ENCODE measurements around the gene OGDHL. TPM values are rescaled to one million over a fixed set of nuclear protein-coding genes. Genes with fewer than 3 reads are reported as not detected.
"Not testable (repeated sequence)": the region's sequence is repeated elsewhere in the genome, so short reads cannot be mapped to it uniquely, and the experiment has no call there.

OGDHL gene
- total RNA-seq, 1 donor from 2014 or later = 7.5 TPM

- TF ChIP-seq, protein P1, sequence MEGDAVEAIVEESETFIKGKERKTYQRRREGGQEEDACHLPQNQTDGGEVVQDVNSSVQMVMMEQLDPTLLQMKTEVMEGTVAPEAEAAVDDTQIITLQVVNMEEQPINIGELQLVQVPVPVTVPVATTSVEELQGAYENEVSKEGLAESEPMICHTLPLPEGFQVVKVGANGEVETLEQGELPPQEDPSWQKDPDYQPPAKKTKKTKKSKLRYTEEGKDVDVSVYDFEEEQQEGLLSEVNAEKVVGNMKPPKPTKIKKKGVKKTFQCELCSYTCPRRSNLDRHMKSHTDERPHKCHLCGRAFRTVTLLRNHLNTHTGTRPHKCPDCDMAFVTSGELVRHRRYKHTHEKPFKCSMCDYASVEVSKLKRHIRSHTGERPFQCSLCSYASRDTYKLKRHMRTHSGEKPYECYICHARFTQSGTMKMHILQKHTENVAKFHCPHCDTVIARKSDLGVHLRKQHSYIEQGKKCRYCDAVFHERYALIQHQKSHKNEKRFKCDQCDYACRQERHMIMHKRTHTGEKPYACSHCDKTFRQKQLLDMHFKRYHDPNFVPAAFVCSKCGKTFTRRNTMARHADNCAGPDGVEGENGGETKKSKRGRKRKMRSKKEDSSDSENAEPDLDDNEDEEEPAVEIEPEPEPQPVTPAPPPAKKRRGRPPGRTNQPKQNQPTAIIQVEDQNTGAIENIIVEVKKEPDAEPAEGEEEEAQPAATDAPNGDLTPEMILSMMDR (IDR thresholded peaks at IDR 0.05; ENCODE audit: unreplicated experiment) = no peak
- no peak overlapping the region for H3K4me3 Mint-ChIP-seq (ENCODE audit: unreplicated experiment)
- no peaks in the 10 kb centered on the region for H3K9me3 Mint-ChIP-seq (ENCODE audit: unreplicated experiment)
- no peak overlapping the region for H3K27ac Mint-ChIP-seq (ENCODE audit: unreplicated experiment)
- peaks cover 3% of the 10 kb centered on the region for H3K4me1 Mint-ChIP-seq (ENCODE audit: unreplicated experiment)
- no peak for DNase-seq (ENCODE audit: low spot score)
- H3K27me3 Mint-ChIP-seq (ENCODE audit: unreplicated experiment) = peaks cover 11% of the 10 kb centered on the region
- no peaks in the 10 kb centered on the region for H3K36me3 Mint-ChIP-seq (ENCODE audit: low read depth, unreplicated experiment)
Observed at GRCh38 chr10:49759787-49760551, 2.2 kb downstream of the OGDHL start.

DNA sequence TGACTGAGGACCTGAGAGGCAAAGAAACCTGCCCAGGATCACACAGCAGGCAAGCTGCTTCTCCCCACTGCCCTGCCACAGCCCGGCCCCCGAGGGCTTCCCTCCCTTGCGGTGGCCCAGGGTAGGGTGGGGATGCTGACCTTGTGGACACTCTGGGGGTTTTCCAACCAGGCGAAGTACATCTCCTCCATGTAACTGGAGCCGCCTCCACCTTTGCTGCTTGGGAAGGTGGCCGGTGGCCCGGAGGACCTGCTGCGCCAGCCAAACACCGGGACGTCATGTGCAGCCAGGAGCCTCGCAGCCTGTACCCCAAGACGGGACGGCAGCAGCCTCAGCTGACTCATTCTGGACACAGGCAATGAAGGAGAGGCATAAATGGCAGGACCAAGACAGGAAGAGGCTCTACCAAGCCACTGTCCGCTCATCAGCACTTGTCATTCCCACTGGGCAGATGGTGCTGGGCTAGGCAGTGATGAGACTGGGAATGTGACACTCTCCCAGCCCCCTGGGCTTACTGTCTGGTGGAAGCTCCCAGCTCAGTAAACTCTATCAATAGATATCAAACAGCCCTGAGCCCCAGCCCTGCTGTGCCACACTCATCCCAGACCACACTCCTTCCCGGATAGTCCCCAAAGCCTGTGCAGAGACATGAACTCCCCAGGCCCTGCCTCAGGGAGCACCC, 3.7 kb downstream of the OGDHL start:
- Mint-ChIP-seq H3K27me3 (ENCODE audit: unreplicated experiment) (peaks cover 8% of the 10 kb centered on the region), H3K27ac (ENCODE audit: unreplicated experiment) (no peak overlapping the region), H3K9me3 (ENCODE audit: unreplicated experiment) (no peaks in the 10 kb centered on the region), H3K4me1 (ENCODE audit: unreplicated experiment) (peaks cover 3% of the 10 kb centered on the region), H3K4me3 (ENCODE audit: unreplicated experiment) (no peak overlapping the region), H3K36me3 (ENCODE audit: low read depth, unreplicated experiment) (no peaks in the 10 kb centered on the region)
- TF ChIP-seq, protein P1 (IDR thresholded peaks at IDR 0.05; ENCODE audit: unreplicated experiment) = no peak
- no peak for DNase-seq (ENCODE audit: low spot score)

- Mint-ChIP-seq H3K36me3 (ENCODE audit: low read depth, unreplicated experiment) (no peaks in the 10 kb centered on the region), H3K4me1 (ENCODE audit: unreplicated experiment) (peaks cover under 1% of the 10 kb centered on the region), H3K4me3 (ENCODE audit: unreplicated experiment) (no peak overlapping the region), H3K9me3 (ENCODE audit: unreplicated experiment) (no peaks in the 10 kb centered on the region), H3K27me3 (ENCODE audit: unreplicated experiment) (peaks cover 2% of the 10 kb centered on the region), H3K27ac (ENCODE audit: unreplicated experiment) (no peak overlapping the region)
- TF ChIP-seq, protein P1 (IDR thresholded peaks at IDR 0.05; ENCODE audit: unreplicated experiment) = no peak
- DNase-seq (ENCODE audit: low spot score) = no peak
Observed at GRCh38 chr10:49756641-49757040, 5.5 kb downstream of the OGDHL start.

GRCh38 chr10:49756031-49756430, 6.1 kb downstream of the OGDHL start:
- no peak for DNase-seq (ENCODE audit: low spot score)
- Mint-ChIP-seq H3K27ac (ENCODE audit: unreplicated experiment) (no peak overlapping the region), H3K27me3 (ENCODE audit: unreplicated experiment) (peaks cover 2% of the 10 kb centered on the region), H3K4me1 (ENCODE audit: unreplicated experiment) (peaks cover 6% of the 10 kb centered on the region), H3K4me3 (ENCODE audit: unreplicated experiment) (no peak overlapping the region), H3K36me3 (ENCODE audit: low read depth, unreplicated experiment) (peaks cover 3% of the 10 kb centered on the region), H3K9me3 (ENCODE audit: unreplicated experiment) (no peaks in the 10 kb centered on the region)
- TF ChIP-seq, protein P1 (IDR thresholded peaks at IDR 0.05; ENCODE audit: unreplicated experiment) = no peak

- H3K27me3 Mint-ChIP-seq (ENCODE audit: unreplicated experiment); DNase-seq (ENCODE audit: low spot score); H3K9me3 Mint-ChIP-seq (ENCODE audit: unreplicated experiment); H3K27ac Mint-ChIP-seq (ENCODE audit: unreplicated experiment); H3K36me3 Mint-ChIP-seq (ENCODE audit: low read depth, unreplicated experiment); H3K4me3 Mint-ChIP-seq (ENCODE audit: unreplicated experiment): not testable (repeated sequence)
- peaks cover 12% of the 10 kb centered on the region for H3K4me1 Mint-ChIP-seq (ENCODE audit: unreplicated experiment)
Observed at GRCh38 chr10:49754951-49755350, 7.2 kb downstream of the OGDHL start.
